C4-2B (cell line): Measurements from ENCODE around the gene SLC22A7.
A peak's percentile ranks its signal among the peaks of the same experiment; 100 is the strongest.

Experiments used
- H3K27ac ChIP-seq: fragments of 450-650 bp; 2 replicates; pipeline ENCODE4 v1.5.1; 2017
- CTCF ChIP-seq: fragments of 450-650 bp; conservative IDR thresholded peaks from 2 replicates; pipeline ENCODE4 v1.5.1; 2017; ENCODE audit warnings: mild to moderate bottlenecking
- ZFX ChIP-seq: fragments of 450-650 bp; IDR thresholded peaks from 2 replicates; pipeline ENCODE4 v1.6.1; 2017

Gene SLC22A7

GRCh38 chr6:43261198-43261597 is 36.9 kb upstream of the SLC22A7 start:
- TF ChIP-seq CTCF (no peak), ZFX (no peak)
- H3K27ac ChIP-seq, result no peak overlapping the region

- H3K27ac ChIP-seq, result no peak overlapping the region
- TF ChIP-seq CTCF (no peak), ZFX (no peak)
These were observed 35.9 kb upstream of the SLC22A7 start for GRCh38 chr6:43262000-43262779.

- H3K27ac ChIP-seq, result no peak overlapping the region
- TF ChIP-seq ZFX (no peak), CTCF (no peak)
These were observed 35.2 kb upstream of the SLC22A7 start for GRCh38 chr6:43262780-43263313.

GRCh38 chr6:43263314-43264178 is 34.5 kb upstream of the SLC22A7 start:
- H3K27ac ChIP-seq, result no peak overlapping the region
- TF ChIP-seq CTCF (peak; percentile 93), ZFX (no peak)

GRCh38 chr6:43264599-43265145 is 33.4 kb upstream of the SLC22A7 start:
- H3K27ac ChIP-seq, result no peak overlapping the region
- TF ChIP-seq ZFX (no peak), CTCF (no peak)

- no peak overlapping the region for H3K27ac ChIP-seq
These were observed 32.5 kb upstream of the SLC22A7 start for GRCh38 chr6:43265564-43265963.

More at GRCh38 chr6:43265564-43265963, 32.5 kb upstream of the SLC22A7 start:
- TF ChIP-seq ZFX (no peak), CTCF (no peak)
